Vagina (tissue), 2 donors: ENCODE measurements around the gene MFF. TPM values are rescaled to one million over a fixed set of nuclear protein-coding genes. Genes with fewer than 3 reads are reported as not detected.

Experiments used
- DNase-seq, 2 donors: peaks; one replicate each; pipeline ENCODE4 v3.0.0-alpha.2; 2017; ENCODE audit errors: extremely low spot score in 2 of 2
- H3K27ac ChIP-seq: fragments of 200-600 bp; sonication (generic); one replicate; pipeline ENCODE4 v1.5.1; 2019
- H3K27me3 ChIP-seq: fragments of 200-600 bp; sonication (generic); one replicate; pipeline ENCODE4 v1.5.1; 2019
- H3K36me3 ChIP-seq, 2 donors: fragments of 200-600 bp; sonication (generic); one replicate each; pipeline ENCODE4 v1.5.1; 2017 to 2019
- H3K4me1 ChIP-seq: fragments of 200-600 bp; sonication (generic); one replicate; pipeline ENCODE4 v1.5.1; 2019
- H3K4me3 ChIP-seq, 2 donors: fragments of 200-600 bp; sonication (generic); 1 replicate in 1 of 2; 2 replicates in 1 of 2; pipeline ENCODE4 v1.5.1; 2016 to 2019
- H3K9me3 ChIP-seq: fragments of 200-600 bp; sonication (generic); one replicate; pipeline ENCODE4 v1.5.1; 2019
- CTCF ChIP-seq, 3 experiments: fragments of 450-650 bp in 2 of 3; fragments of 200-600 bp in 1 of 3; sonication (generic) in 1 of 3; IDR thresholded peaks; one replicate each; pipeline ENCODE4 v1.5.1; 2017 to 2019; ENCODE audit warnings: antibody characterized with exemption in 3 of 3, mild to moderate bottlenecking in 2 of 3, moderate library complexity in 2 of 3
- POLR2A ChIP-seq, 2 donors: fragments of 450-650 bp; IDR thresholded peaks; one replicate each; pipeline ENCODE4 v1.6.1; 2017; ENCODE audit warnings: antibody characterized with exemption in 2 of 2, mild to moderate bottlenecking in 2 of 2, moderate library complexity in 2 of 2
- POLR2AphosphoS5 ChIP-seq, 2 donors: sonication (generic); formaldehyde crosslinking; IDR thresholded peaks; one replicate each; pipeline ENCODE4 v1.9.0; 2017; ENCODE audit warnings: antibody characterized with exemption in 2 of 2, mild to moderate bottlenecking in 2 of 2, low read depth in 1 of 2; ENCODE audit not compliant: insufficient read depth in 1 of 2
- intact Hi-C: fragments of 100-400 bp; cut with DNase I; formaldehyde crosslinking; loops from one replicate; pipeline ENCODE4 v1.15.1; 2023
- total RNA-seq: library from RNA; depleted of rRNA; stranded (reverse); fragments of >200 nt; gene quantifications from one replicate; pipeline ENCODE4 v1.2.3, GENCODE V29; 2016

MFF gene
- total RNA-seq, 1 donor from 2014 or later: 109 TPM

- Histone ChIP-seq H3K36me3 (no peaks in the 10 kb centered on the region), H3K4me3 (no peak overlapping the region), H3K9me3 (no peaks in the 10 kb centered on the region), H3K27me3 (no peaks in the 10 kb centered on the region), H3K27ac (no peak overlapping the region), H3K4me1 (no peaks in the 10 kb centered on the region)
- no peak for DNase-seq
- no peak for TF ChIP-seq POLR2AphosphoS5 (IDR thresholded peaks at IDR 0.05; ENCODE audit: insufficient read depth in 1 of 2, low read depth in 1 of 2)
- TF ChIP-seq POLR2A (IDR thresholded peaks at IDR 0.05): no peak
- TF ChIP-seq CTCF (IDR thresholded peaks at IDR 0.05): no peak
- intact Hi-C loops: no loop called here
Measured at GRCh38 chr2:227389231-227389630, 64.2 kb downstream of the MFF start.

DNA sequence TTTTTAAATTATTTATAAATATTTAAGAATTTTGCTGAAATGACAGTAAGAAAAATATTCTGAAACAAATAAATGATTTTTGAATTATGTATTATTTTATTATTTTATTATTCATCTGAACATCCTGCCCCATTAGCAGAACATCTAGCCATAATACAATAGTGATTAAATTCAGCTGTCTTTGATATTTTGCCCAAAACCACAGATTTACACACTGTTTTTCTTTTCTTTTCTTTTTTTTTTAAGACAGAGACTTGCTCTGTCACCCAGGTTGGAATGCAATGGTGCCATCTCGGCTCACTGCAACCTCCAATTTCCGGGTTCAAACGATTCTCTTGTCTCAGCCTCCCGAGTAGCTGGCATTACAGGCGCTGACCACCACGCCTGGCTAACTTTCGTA, 64.6 kb downstream of the MFF start:
- H3K27ac ChIP-seq: no peak overlapping the region
- no peaks in the 10 kb centered on the region for H3K36me3 ChIP-seq
- no peaks in the 10 kb centered on the region for H3K27me3 ChIP-seq
- DNase-seq: no peak
- H3K4me1 ChIP-seq: no peaks in the 10 kb centered on the region
- TF ChIP-seq POLR2AphosphoS5 (IDR thresholded peaks at IDR 0.05; ENCODE audit: insufficient read depth in 1 of 2, low read depth in 1 of 2) (no peak), POLR2A (IDR thresholded peaks at IDR 0.05) (no peak), CTCF (IDR thresholded peaks at IDR 0.05) (no peak)
- H3K9me3 ChIP-seq: no peaks in the 10 kb centered on the region
- H3K4me3 ChIP-seq: no peak overlapping the region
- intact Hi-C loops: no loop called here

- Histone ChIP-seq H3K27ac (no peak overlapping the region), H3K9me3 (no peaks in the 10 kb centered on the region), H3K4me1 (no peaks in the 10 kb centered on the region), H3K36me3 (no peaks in the 10 kb centered on the region), H3K27me3 (no peaks in the 10 kb centered on the region), H3K4me3 (no peak overlapping the region)
- intact Hi-C loops: no loop called here
- no peak for DNase-seq
- TF ChIP-seq POLR2A (IDR thresholded peaks at IDR 0.05) (no peak), CTCF (IDR thresholded peaks at IDR 0.05) (no peak), POLR2AphosphoS5 (IDR thresholded peaks at IDR 0.05; ENCODE audit: insufficient read depth in 1 of 2, low read depth in 1 of 2) (no peak)
Measured at GRCh38 chr2:227390468-227391256, 65.6 kb downstream of the MFF start.

GRCh38 chr2:227394401-227394800, 69.3 kb downstream of the MFF start:
- TF ChIP-seq CTCF (IDR thresholded peaks at IDR 0.05) (no peak), POLR2AphosphoS5 (IDR thresholded peaks at IDR 0.05; ENCODE audit: insufficient read depth in 1 of 2, low read depth in 1 of 2) (no peak), POLR2A (IDR thresholded peaks at IDR 0.05) (no peak)
- intact Hi-C loops: no loop called here
- Histone ChIP-seq H3K27me3 (no peaks in the 10 kb centered on the region), H3K36me3 (no peaks in the 10 kb centered on the region), H3K4me3 (no peak overlapping the region), H3K9me3 (no peaks in the 10 kb centered on the region), H3K4me1 (no peaks in the 10 kb centered on the region), H3K27ac (no peak overlapping the region)
- DNase-seq: no peak

GRCh38 chr2:227395556-227395955, 70.5 kb downstream of the MFF start:
- Histone ChIP-seq H3K4me1 (no peaks in the 10 kb centered on the region), H3K27me3 (no peaks in the 10 kb centered on the region), H3K36me3 (no peaks in the 10 kb centered on the region), H3K4me3 (no peak overlapping the region), H3K9me3 (no peaks in the 10 kb centered on the region), H3K27ac (no peak overlapping the region)
- no peak for TF ChIP-seq POLR2A (IDR thresholded peaks at IDR 0.05)
- no peak for TF ChIP-seq CTCF (IDR thresholded peaks at IDR 0.05)
- no peak for TF ChIP-seq POLR2AphosphoS5 (IDR thresholded peaks at IDR 0.05; ENCODE audit: insufficient read depth in 1 of 2, low read depth in 1 of 2)
- intact Hi-C loops: no loop called here
- no peak for DNase-seq
